Right hindlimb (tissue), 1 donor: ENCODE results near the gene PLAGL1.
"Not testable (repeated sequence)": the region's sequence is repeated elsewhere in the genome, so short reads cannot be mapped to it uniquely, and the experiment has no call there.

Experiments
- DNase-seq: peaks from one replicate; pipeline ENCODE4 v3.0.0-alpha.2; 2018

PLAGL1 gene

GRCh38 chr6:143936778-143937667 is 71.0 kb downstream of the PLAGL1 start:
- DNase-seq = no peak

DNA sequence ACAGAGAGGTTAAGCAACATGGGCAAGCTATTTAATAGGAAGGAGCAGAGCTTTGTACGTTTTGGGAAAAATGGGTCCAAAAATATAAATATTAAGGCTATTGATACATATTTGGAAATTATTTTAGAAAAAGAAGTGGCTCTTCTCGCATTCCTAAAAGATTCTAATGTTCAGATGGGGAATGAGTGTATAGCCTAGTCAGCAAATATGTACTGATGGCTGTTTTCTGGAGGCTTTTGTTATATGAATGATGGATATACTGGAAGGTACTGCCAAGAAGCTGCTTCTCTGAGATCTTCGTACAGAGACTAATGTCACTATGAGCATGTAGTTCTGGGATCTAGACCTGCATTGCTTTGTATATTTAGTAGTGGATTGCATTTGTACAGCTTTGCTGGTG is 71.7 kb downstream of the PLAGL1 start:
- no peak for DNase-seq

GRCh38 chr6:143934867-143935266 is 73.2 kb downstream of the PLAGL1 start:
- no peak for DNase-seq

DNA sequence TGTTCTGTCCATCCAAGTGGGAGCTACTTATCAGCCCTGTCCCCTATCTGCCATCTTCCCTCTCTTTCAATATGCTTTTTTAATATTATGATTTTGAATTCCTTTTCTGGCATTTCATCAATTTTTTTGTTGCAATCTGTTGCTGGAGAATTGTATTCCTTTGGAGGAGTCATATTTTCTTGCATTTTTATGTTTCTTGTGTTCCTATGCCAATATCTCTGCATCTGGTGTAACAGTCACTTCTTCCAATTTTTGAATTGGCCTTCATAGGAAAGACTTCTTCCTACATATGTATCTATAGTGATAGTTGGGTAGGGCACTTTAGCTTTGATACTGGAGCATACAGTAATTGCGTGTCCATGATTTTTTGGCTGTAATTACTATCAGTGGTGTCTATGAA is 73.7 kb downstream of the PLAGL1 start:
- DNase-seq = no peak

DNA sequence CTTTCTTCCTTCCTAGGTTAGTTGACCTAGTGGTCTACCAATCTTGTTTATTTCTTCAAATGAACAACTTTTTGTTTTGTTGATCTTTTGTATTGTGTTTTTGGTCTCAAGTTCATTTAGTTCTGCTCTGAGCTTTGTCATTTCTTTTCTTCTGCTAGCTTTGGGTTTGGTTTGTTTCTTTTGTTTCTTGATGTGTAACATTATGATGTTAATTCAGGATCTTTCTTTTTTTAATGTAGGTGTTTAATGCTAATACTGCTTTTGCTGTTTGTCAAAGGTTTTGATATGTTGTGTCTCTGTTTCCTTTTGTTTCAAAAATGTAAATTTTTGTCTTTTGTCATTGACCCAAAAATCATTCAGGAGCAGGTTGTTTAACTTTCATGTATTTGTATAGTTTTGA is 78.1 kb downstream of the PLAGL1 start:
- no peak for DNase-seq

GRCh38 chr6:143928853-143929252 is 79.2 kb downstream of the PLAGL1 start:
- no peak for DNase-seq

- not testable (repeated sequence) for DNase-seq
Measured at GRCh38 chr6:143917026-143917425, 91.0 kb downstream of the PLAGL1 start.

DNA sequence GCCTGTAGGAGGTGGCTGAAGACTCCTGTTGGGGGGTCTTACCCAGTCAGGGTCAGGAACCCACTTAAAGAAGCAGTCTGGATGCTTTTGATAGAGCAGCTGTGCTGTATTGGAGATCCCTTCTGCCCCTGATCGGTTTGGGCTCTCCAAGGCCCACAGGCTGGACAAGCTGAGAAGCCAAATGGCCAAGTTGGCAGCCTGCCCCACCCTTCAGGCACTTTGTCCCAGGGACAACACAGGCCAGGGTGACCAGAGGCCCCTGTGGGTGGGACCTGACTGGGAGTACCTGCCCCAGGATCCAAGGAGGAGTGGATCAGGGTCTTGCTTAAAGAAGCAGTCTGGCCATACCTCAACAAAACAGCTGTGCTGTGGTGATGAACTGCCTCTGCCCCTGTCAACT is 95.4 kb downstream of the PLAGL1 start:
- DNase-seq = no peak

GRCh38 chr6:143911028-143911427 is 97.0 kb downstream of the PLAGL1 start:
- no peak for DNase-seq

DNA sequence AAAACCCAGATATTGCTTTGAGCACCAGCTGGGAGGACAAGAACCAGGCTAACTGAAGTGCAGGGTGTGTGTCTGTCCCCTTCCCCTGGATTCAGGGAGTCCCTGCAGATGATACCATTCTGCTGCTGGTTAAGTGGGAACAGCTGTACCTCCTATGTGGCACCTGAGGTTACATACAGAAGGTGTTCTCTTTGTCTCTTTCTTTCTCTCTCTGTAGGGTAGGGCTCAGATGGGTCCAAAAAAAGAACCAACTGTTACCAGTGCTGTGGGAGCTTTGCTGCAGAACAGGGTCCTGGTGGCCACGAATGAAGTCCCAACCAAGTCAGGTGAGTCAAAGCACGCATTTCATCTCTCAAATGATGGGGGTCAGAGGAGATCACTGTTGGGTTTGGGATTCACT is 105.2 kb downstream of the PLAGL1 start:
- no peak for DNase-seq

- DNase-seq = peak; percentile 90
Measured at GRCh38 chr6:143901885-143902750, 105.9 kb downstream of the PLAGL1 start.

GRCh38 chr6:143900358-143900757 is 107.7 kb downstream of the PLAGL1 start:
- no peak for DNase-seq

GRCh38 chr6:143896126-143896860 is 111.8 kb downstream of the PLAGL1 start:
- DNase-seq = no peak

DNA sequence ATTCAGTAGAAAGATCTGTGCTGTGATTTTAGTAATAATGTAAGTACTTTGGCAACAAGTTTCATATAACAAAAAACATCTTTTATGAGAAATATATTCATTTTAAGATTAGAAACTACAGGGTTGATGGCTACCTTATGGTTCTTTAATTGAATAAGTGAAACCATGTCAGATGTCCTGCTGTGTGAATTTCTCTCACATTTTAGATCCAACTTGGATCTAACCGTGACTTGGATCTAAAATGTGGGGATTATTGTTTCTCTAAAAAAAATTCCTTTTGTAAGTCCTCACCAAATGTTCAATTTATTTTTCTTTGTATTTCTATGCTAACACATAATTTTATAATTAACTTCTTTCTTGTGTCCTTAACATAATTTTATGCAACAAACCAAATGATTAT is 113.4 kb downstream of the PLAGL1 start:
- no peak for DNase-seq
